Medulla oblongata (tissue), 1 donor: Measurements from ENCODE around the gene TMEM132A.
A peak's percentile ranks its signal among the peaks of the same experiment; 100 is the strongest.

ENCODE experiments used
- DNase-seq: peaks from one replicate; pipeline ENCODE4 v3.0.0-alpha.2; 2015; ENCODE audit errors: extremely low spot score

TMEM132A gene

GRCh38 chr11:60924110-60924905 lies at the start of gene TMEM132A:
TSS of gene TMEM132A (plus strand) at chr11:60924460. CDS start at chr11:60924634, 174 bp downstream.
- DNase-seq: peak; percentile 68

GRCh38 chr11:60875366-60876167 lies 48.7 kb upstream of the TMEM132A start:
- no peak for DNase-seq

GRCh38 chr11:60876168-60876485 lies 48.1 kb upstream of the TMEM132A start:
- DNase-seq: no peak

GRCh38 chr11:60878245-60879101 lies 45.8 kb upstream of the TMEM132A start:
- no peak for DNase-seq

GRCh38 chr11:60879104-60879503 lies 45.2 kb upstream of the TMEM132A start:
- DNase-seq: no peak

- DNase-seq: no peak
Measured at GRCh38 chr11:60879971-60880588, 44.2 kb upstream of the TMEM132A start.

- no peak for DNase-seq
Measured at GRCh38 chr11:60880643-60881282, 43.5 kb upstream of the TMEM132A start.

GRCh38 chr11:60887556-60887955 lies 36.7 kb upstream of the TMEM132A start:
- DNase-seq: peak; percentile 66

- no peak for DNase-seq
Measured at GRCh38 chr11:60889869-60890311, 34.4 kb upstream of the TMEM132A start.

GRCh38 chr11:60890696-60891095 lies 33.6 kb upstream of the TMEM132A start:
- no peak for DNase-seq

- no peak for DNase-seq
Measured at GRCh38 chr11:60891103-60891741, 33.0 kb upstream of the TMEM132A start.

- DNase-seq: no peak
Measured at GRCh38 chr11:60895687-60896086, 28.6 kb upstream of the TMEM132A start.

- no peak for DNase-seq
Measured at GRCh38 chr11:60897496-60897895, 26.8 kb upstream of the TMEM132A start.

GRCh38 chr11:60899046-60899936 lies 25.0 kb upstream of the TMEM132A start:
- peak; percentile 69 for DNase-seq

GRCh38 chr11:60899977-60900376 lies 24.3 kb upstream of the TMEM132A start:
- DNase-seq: no peak

- DNase-seq: peak; percentile 68
Measured at GRCh38 chr11:60900673-60901404, 23.4 kb upstream of the TMEM132A start.

GRCh38 chr11:60902625-60903024 lies 21.6 kb upstream of the TMEM132A start:
- DNase-seq: no peak

GRCh38 chr11:60905047-60905446 lies 19.2 kb upstream of the TMEM132A start:
- DNase-seq: no peak
